Measurements from ENCODE around the gene RIMS1.

DNA sequence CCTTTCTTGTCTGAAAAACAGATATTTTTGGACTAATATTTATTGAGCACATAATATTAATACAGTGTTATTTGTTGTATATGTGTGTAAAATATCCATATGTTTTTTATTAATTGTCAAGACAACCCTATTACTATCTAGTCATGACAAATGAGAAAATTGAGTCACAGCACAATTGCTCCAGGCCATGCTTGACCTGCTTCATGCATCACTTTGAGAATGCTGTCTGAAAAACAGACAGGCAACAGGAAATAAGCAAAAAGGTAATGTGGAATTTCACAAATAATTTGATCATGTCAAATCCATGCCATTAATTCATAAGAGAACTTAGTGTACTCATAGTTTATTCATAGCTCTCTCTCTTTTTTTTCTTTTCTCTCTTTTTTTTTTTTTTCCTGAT lies 246.5 kb downstream of the RIMS1 start:
- TF ChIP-seq ZNF562 (CRISPR knock-in tag; IDR thresholded peaks at IDR 0.05; ENCODE audit: borderline replicate concordance) (no peak), NFIC (IDR thresholded peaks at IDR 0.05; ENCODE audit: low read length) (no peak), NFIB (CRISPR knock-in tag; IDR thresholded peaks at IDR 0.05; ENCODE audit: borderline replicate concordance) (no peak), POLR2A (IDR thresholded peaks at IDR 0.05; ENCODE audit: insufficient read depth in 1 of 2, low read depth in 2 of 2, low read length in 2 of 2) (no peak)

All from HepG2 (cell line).